ENCODE measurements around the gene SULT1C4. TPM values are rescaled to one million over a fixed set of nuclear protein-coding genes. Genes with fewer than 3 reads are reported as not detected.

The SULT1C4 gene
- total and polyA plus RNA-seq, 2 of the 8 experiments (the other 6 are each of a cell fraction or from before 2014, with no cell fraction given) = 1.5 to 2.1 TPM

- Histone ChIP-seq H2BK120ac (replicated peaks; ENCODE audit: low read depth, low read length) (no peak overlapping the region), H3K56ac (replicated peaks; ENCODE audit: insufficient read length, low read depth, low read length) (no peak overlapping the region), H3K4me2 (ENCODE audit: insufficient read depth in 1 of 2, low read depth in 2 of 2, low read length in 2 of 2) (no peak overlapping the region), H3K4me1 (replicated peaks in 1 of 4; ENCODE audit: control insufficient read depth in 3 of 4, insufficient read depth in 4 of 4, low read length in 3 of 4) (no peaks in the 10 kb centered on the region), H3K79me1 (ENCODE audit: low read depth, low read length) (no peaks in the 10 kb centered on the region), H3K9me3 (ENCODE audit: insufficient read depth in 2 of 2, low read depth in 1 of 2, low read length in 1 of 2) (no peaks in the 10 kb centered on the region), H4K8ac (ENCODE audit: extremely low read depth, insufficient read depth, low read length) (no peak overlapping the region), H2AFZ (ENCODE audit: low read length) (no peak overlapping the region; the same call in 1 of the 2 replicates), H3K18ac (ENCODE audit: extremely low read depth, low read length) (no peak overlapping the region), H3K79me2 (ENCODE audit: control insufficient read depth in 1 of 2, insufficient read depth in 2 of 2, low read length in 2 of 2) (no peaks in the 10 kb centered on the region), H2BK5ac (ENCODE audit: low read depth, low read length) (no peak overlapping the region), H4K91ac (replicated peaks; ENCODE audit: insufficient read length, low read length) (no peak overlapping the region), H3K14ac (ENCODE audit: insufficient read length) (no peak overlapping the region), H2AK5ac (ENCODE audit: low read depth, low read length) (no peak overlapping the region), H3K4me3 (ENCODE audit: extremely low read depth in 1 of 4, insufficient read depth in 2 of 4, low read depth in 3 of 4, low read length in 4 of 4) (no peak overlapping the region), H3K23me2 (ENCODE audit: low read depth, low read length) (no peaks in the 10 kb centered on the region), H3K27ac (ENCODE audit: low read depth, low read length) (no peak overlapping the region), H3K23ac (ENCODE audit: insufficient read length) (no peak overlapping the region), H2BK15ac (ENCODE audit: low read length) (no peak overlapping the region), H2BK12ac (ENCODE audit: low read depth, low read length) (no peak overlapping the region), H4K20me1 (replicated peaks in 1 of 2; ENCODE audit: control insufficient read depth in 1 of 2, insufficient read depth in 2 of 2, low read length in 2 of 2) (no peaks in the 10 kb centered on the region), H3K27me3 (replicated peaks in 1 of 4; ENCODE audit: control insufficient read depth in 3 of 4, extremely low read depth in 1 of 4, insufficient read depth in 3 of 4, low read length in 3 of 4) (no peaks in the 10 kb centered on the region), H3K36me3 (ENCODE audit: control insufficient read depth in 2 of 4, insufficient read depth in 4 of 4, low read length in 3 of 4) (no peaks in the 10 kb centered on the region), H3K9ac (replicated peaks in 1 of 4; ENCODE audit: extremely low read depth in 1 of 4, low read depth in 3 of 4, low read length in 3 of 4) (no peak overlapping the region), H4K5ac (ENCODE audit: insufficient read length, low read depth, low read length) (no peak overlapping the region), H3K4ac (replicated peaks; ENCODE audit: insufficient read length, low read depth, low read length) (no peak overlapping the region), H2BK20ac (ENCODE audit: low read length) (no peak overlapping the region)
- 86% methylated on average over 3 of the region's 3 CpGs; no CpG with 5 or more reads in 1 of the 2 experiments for WGBS, 2 experiments (ENCODE audit: extremely low coverage in 1 of 2, insufficient coverage in 1 of 2, insufficient read length in 1 of 2, insufficient replicate concordance in 2 of 2, low coverage in 1 of 2, low lambda C conversion rate in 2 of 2, missing lambda C conversion rate in 1 of 2)
- no peak for DNase-seq (ENCODE audit: low read depth in 1 of 2, low spot score in 2 of 2)
- POLR2A ChIA-PET (ENCODE audit: partially characterized antibody) = no interaction called here
- CTCF ChIA-PET (ENCODE audit: partially characterized antibody) = no interaction called here
- FAIRE-seq = no peak
- TF ChIP-seq, protein P1, sequence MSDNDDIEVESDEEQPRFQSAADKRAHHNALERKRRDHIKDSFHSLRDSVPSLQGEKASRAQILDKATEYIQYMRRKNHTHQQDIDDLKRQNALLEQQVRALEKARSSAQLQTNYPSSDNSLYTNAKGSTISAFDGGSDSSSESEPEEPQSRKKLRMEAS (IDR thresholded peaks at IDR 0.05) = no peak
- no peak for TF ChIP-seq SP1 (IDR thresholded peaks at IDR 0.05; ENCODE audit: low read depth, low read length)
- no peak for TF ChIP-seq NANOG (IDR thresholded peaks at IDR 0.05; ENCODE audit: insufficient read depth, low read depth, low read length, poor library complexity, severe bottlenecking)
- TF ChIP-seq JUND (IDR thresholded peaks at IDR 0.05; ENCODE audit: low read length) = no peak
- TF ChIP-seq RNF2 (IDR thresholded peaks at IDR 0.05; ENCODE audit: borderline replicate concordance, low read depth, low read length, missing control alignments, poor library complexity, severe bottlenecking) = no peak
Observed at GRCh38 chr2:108330979-108331378, 46.8 kb upstream of the SULT1C4 start.

Measured in H1 (cell line).